MM.1S (cell line): ENCODE data around the gene EGLN1.

Source experiments
- DNase-seq: peaks from one replicate; pipeline ENCODE4 v3.0.0-alpha.2; 2015
- H2AFZ ChIP-seq: fragments of 300-600 bp; sonication (generic); 2 replicates; pipeline ENCODE4 v1.6.0; 2016; ENCODE audit warnings: antibody characterized with exemption, low read length
- H3F3A ChIP-seq: fragments of 300-600 bp; sonication (generic); 2 replicates; pipeline ENCODE4 v1.6.1; 2016; ENCODE audit warnings: mild to moderate bottlenecking, antibody characterized with exemption, low read length, moderate library complexity, mixed read lengths; ENCODE audit not compliant: insufficient read depth
- H3K27ac ChIP-seq: fragments of 300-600 bp; sonication (generic); 2 replicates; pipeline ENCODE4 v1.5.1; 2016; ENCODE audit warnings: mild to moderate bottlenecking, low read length
- H3K27me3 ChIP-seq: fragments of 300-600 bp; sonication (generic); replicated peaks from 2 replicates; pipeline ENCODE4 v1.6.0; 2016; ENCODE audit warnings: low read length; ENCODE audit not compliant: insufficient read depth
- H3K36me3 ChIP-seq: fragments of 300-600 bp; sonication (generic); replicated peaks from 2 replicates; pipeline ENCODE4 v1.6.1; 2016; ENCODE audit warnings: mild to moderate bottlenecking, low read length, mixed read lengths; ENCODE audit not compliant: insufficient read depth
- H3K4me1 ChIP-seq: fragments of 300-600 bp; sonication (generic); 2 replicates; pipeline ENCODE4 v1.6.1; 2016; ENCODE audit warnings: low read length, mixed read lengths
- H3K4me2 ChIP-seq: fragments of 300-600 bp; sonication (generic); 2 replicates; pipeline ENCODE4 v1.6.0; 2016; ENCODE audit warnings: low read depth, low read length
- H3K4me3 ChIP-seq: fragments of 300-600 bp; sonication (generic); 2 replicates; pipeline ENCODE4 v1.5.1; 2016; ENCODE audit warnings: low read length, mixed read lengths
- H3K79me2 ChIP-seq: fragments of 300-600 bp; sonication (generic); 2 replicates; pipeline ENCODE4 v1.6.1; 2016; ENCODE audit warnings: mixed run types, low read length, mixed read lengths
- H3K9ac ChIP-seq: fragments of 300-600 bp; sonication (generic); 2 replicates; pipeline ENCODE4 v1.6.1; 2016; ENCODE audit warnings: low read length, mixed read lengths
- H3K9me2 ChIP-seq: fragments of 300-600 bp; sonication (generic); replicated peaks from 2 replicates; pipeline ENCODE4 v1.6.1; 2016; ENCODE audit warnings: mild to moderate bottlenecking, low read length, mixed read lengths; ENCODE audit not compliant: insufficient read depth
- H3K9me3 ChIP-seq: fragments of 300-600 bp; sonication (generic); replicated peaks from 2 replicates; pipeline ENCODE4 v1.6.1; 2016; ENCODE audit warnings: mild to moderate bottlenecking, low read length, mixed read lengths; ENCODE audit not compliant: insufficient read depth
- H4K20me1 ChIP-seq: fragments of 300-600 bp; sonication (generic); 2 replicates; pipeline ENCODE4 v1.6.1; 2016; ENCODE audit warnings: mild to moderate bottlenecking, low read length, moderate library complexity, mixed read lengths; ENCODE audit not compliant: insufficient read depth
- CTCF ChIP-seq: fragments of 300-600 bp; sonication (generic); IDR thresholded peaks from 2 replicates; pipeline ENCODE4 v1.5.1; 2016; ENCODE audit warnings: antibody characterized with exemption, low read length, mixed read lengths
- EZH2 ChIP-seq: fragments of 300-600 bp; sonication (generic); optimal IDR thresholded peaks from 2 replicates; pipeline ENCODE3; 2017; ENCODE audit warnings: low read depth, mild to moderate bottlenecking, antibody characterized with exemption, low read length, mixed read lengths
- EZH2phosphoT487 ChIP-seq: fragments of 300-600 bp; sonication (generic); IDR thresholded peaks from 2 replicates; pipeline ENCODE4 v1.6.1; 2018; ENCODE audit warnings: antibody characterized with exemption, low read length

EGLN1 gene

GRCh38 chr1:231446138-231446537, 24.1 kb upstream of the EGLN1 start:
- TF ChIP-seq EZH2 (no peak), EZH2phosphoT487 (no peak), CTCF (no peak)
- H4K20me1 ChIP-seq = no peaks in the 10 kb centered on the region
- no peak overlapping the region for H2AFZ ChIP-seq
- no peaks in the 10 kb centered on the region for H3K79me2 ChIP-seq
- H3K4me2 ChIP-seq = no peak overlapping the region
- no peaks in the 10 kb centered on the region for H3K9me2 ChIP-seq
- H3K4me3 ChIP-seq = no peak overlapping the region
- H3K27me3 ChIP-seq = no peaks in the 10 kb centered on the region
- no peaks in the 10 kb centered on the region for H3K4me1 ChIP-seq
- H3K9ac ChIP-seq = no peak overlapping the region
- DNase-seq = no peak
- no peaks in the 10 kb centered on the region for H3K36me3 ChIP-seq
- H3K27ac ChIP-seq = no peak overlapping the region
- H3K9me3 ChIP-seq = no peaks in the 10 kb centered on the region
- no peaks in the 10 kb centered on the region for H3F3A ChIP-seq

GRCh38 chr1:231444059-231444458, 22.0 kb upstream of the EGLN1 start:
- no peaks in the 10 kb centered on the region for H3K36me3 ChIP-seq
- no peaks in the 10 kb centered on the region for H3K27me3 ChIP-seq
- no peak for DNase-seq
- H3K4me1 ChIP-seq = no peaks in the 10 kb centered on the region
- H3K4me2 ChIP-seq = no peak overlapping the region
- H3K9me3 ChIP-seq = no peaks in the 10 kb centered on the region
- no peaks in the 10 kb centered on the region for H4K20me1 ChIP-seq
- H3F3A ChIP-seq = no peaks in the 10 kb centered on the region
- no peak overlapping the region for H2AFZ ChIP-seq
- no peaks in the 10 kb centered on the region for H3K79me2 ChIP-seq
- H3K9me2 ChIP-seq = no peaks in the 10 kb centered on the region
- no peak overlapping the region for H3K27ac ChIP-seq
- no peak overlapping the region for H3K4me3 ChIP-seq
- no peak overlapping the region for H3K9ac ChIP-seq
- TF ChIP-seq EZH2phosphoT487 (no peak), EZH2 (no peak), CTCF (no peak)

- Histone ChIP-seq H3K9me3 (no peaks in the 10 kb centered on the region), H4K20me1 (no peaks in the 10 kb centered on the region)
Measured at GRCh38 chr1:231443363-231443762, 21.3 kb upstream of the EGLN1 start.

More at GRCh38 chr1:231443363-231443762, 21.3 kb upstream of the EGLN1 start:
- H3F3A ChIP-seq = no peaks in the 10 kb centered on the region
- no peak overlapping the region for H2AFZ ChIP-seq
- no peak overlapping the region for H3K4me2 ChIP-seq
- H3K9ac ChIP-seq = no peak overlapping the region
- H3K27me3 ChIP-seq = no peaks in the 10 kb centered on the region
- no peaks in the 10 kb centered on the region for H3K4me1 ChIP-seq
- no peaks in the 10 kb centered on the region for H3K36me3 ChIP-seq
- no peaks in the 10 kb centered on the region for H3K79me2 ChIP-seq
- no peaks in the 10 kb centered on the region for H3K9me2 ChIP-seq
- no peak overlapping the region for H3K27ac ChIP-seq
- no peak for DNase-seq
- TF ChIP-seq EZH2 (no peak), CTCF (no peak), EZH2phosphoT487 (no peak)
- no peak overlapping the region for H3K4me3 ChIP-seq
